NT2/D1 (cell line): ENCODE measurements around the gene ADD3.

Source experiments
- SUZ12 ChIP-seq: IDR thresholded peaks from 2 replicates; pipeline ENCODE4 v1.6.1; 2011; ENCODE audit not compliant: insufficient read length, insufficient read depth; ENCODE audit errors: extremely low read depth
- YY1 ChIP-seq: IDR thresholded peaks from 2 replicates; pipeline ENCODE4 v1.6.1; 2011; ENCODE audit not compliant: insufficient read length, insufficient read depth
- ZNF274 ChIP-seq: IDR thresholded peaks from 2 replicates; pipeline ENCODE4 v1.6.1; 2011; ENCODE audit warnings: mild to moderate bottlenecking, low read depth, low read length

DNA sequence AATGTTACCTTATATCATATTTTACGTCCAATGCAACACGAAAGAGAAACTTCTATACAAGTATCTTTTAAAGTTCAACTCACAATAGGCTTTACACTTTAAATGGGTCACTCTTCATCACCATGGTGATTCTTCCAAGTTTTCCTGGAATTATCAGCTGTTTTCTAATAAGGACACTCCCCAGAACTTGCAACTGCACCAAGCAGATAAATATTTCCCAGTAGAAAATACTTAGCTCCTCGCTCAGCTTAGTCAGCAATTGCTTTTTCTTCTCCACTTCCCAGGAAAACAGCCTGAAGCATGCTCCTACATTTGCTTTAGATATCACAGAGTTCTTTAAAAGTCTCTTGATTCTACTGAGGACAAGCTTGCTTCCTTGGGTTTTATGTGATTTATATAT is 25.7 kb upstream of the ADD3 start:
- no peak for TF ChIP-seq YY1
- TF ChIP-seq ZNF274 = no peak
- no peak for TF ChIP-seq SUZ12
